Measurements from ENCODE around the gene PARD3. TPM values are rescaled to one million over a fixed set of nuclear protein-coding genes. Genes with fewer than 3 reads are reported as not detected.

Gene PARD3
- total RNA-seq, 1 donor from 2014 or later: 39.6 TPM

DNA sequence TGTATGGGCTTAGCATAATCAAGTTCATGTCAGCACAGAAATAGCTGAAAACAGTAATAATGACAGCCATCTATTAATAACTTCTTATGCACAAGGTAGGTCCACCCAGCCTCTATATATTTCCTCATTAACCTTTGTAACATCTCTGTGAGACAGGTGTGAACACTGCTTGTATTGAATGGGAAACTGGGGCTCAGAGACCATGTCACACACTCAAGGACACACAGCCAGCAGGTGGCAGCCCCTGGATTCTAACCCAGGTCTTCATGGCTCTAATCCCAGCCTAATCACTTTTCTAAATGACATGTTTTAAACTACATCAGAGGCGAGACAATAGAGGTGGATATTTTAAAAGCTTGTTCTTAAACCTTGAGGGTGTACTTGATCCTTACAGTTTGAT is 591.4 kb downstream of the PARD3 start:
- no peak for DNase-seq (ENCODE audit: low spot score)

DNA sequence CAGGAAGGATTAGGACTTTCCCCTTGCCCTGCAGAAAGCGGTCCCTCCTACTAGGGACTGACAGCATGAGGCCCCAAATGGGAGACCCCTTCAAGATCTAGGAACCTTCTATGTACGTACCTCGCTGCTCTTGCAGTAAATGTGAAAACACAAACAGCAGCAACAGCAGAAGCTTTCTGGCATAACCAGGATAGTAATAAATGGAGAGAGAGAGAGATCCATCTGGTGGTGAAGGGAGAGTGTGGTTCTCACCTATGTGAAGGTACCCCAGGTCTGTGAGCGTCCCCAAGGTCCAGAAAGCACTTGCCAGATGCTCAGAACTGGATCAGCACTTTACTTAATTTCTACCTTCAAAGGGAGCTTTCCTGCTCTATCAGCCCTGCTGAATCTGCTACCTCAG is 592.7 kb downstream of the PARD3 start:
- DNase-seq (ENCODE audit: low spot score): no peak

DNA sequence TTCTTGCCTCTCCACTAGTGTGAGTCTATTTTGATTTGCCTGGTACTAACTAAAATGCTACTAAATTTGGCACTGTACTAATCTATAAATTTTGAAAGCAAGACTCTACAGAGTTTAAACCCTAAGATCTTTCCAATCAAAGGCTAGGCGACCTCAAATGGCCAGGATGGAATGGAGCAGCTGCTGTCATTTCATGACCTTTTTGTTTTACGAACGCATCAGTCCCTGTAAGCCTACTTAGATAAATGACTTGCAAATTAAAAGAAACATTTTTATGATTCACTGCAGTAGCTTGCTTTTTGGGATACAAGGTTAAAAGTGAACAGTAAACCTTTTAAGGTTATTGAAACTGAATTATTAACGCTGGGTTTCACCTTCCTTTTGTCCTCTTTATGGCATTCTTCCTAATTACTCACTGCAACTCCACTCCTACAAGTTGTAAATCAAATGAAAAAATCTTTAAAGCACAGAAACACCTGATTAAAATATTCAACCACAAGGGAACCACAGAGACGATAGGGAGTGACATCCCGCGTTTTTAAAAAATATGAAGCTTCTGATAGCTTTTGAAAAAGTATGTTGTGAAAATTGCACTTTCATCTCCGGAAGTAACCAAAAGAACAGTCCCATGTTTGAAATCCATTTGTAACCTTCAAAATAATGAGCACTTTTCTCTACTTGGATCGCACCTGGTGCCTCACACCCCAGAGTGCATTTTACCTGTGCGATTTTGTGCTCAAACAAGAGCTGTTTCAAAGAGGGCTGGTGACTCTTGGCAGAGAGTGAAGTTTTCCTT is 595.1 kb downstream of the PARD3 start:
- no peak for DNase-seq (ENCODE audit: low spot score)

DNA sequence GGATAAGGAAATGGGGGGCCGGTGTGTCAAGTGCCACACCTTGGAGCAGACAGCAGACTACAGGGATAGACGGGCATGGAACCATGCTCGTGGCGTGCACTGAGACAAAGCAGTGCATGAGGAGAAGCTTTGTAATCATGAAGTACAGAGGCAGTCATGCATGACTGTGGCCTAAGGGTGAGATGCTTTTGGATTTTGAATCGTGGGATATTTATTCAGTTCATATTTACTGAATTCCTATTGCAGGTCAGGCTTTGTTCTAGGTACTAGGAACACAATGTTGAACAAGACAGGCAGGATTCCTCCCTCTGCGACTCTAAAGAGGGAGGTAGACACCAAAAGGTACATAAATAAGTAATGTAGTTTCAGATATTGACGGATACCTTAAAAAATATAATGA is 597.6 kb downstream of the PARD3 start:
- no peak for DNase-seq (ENCODE audit: low spot score)

DNA sequence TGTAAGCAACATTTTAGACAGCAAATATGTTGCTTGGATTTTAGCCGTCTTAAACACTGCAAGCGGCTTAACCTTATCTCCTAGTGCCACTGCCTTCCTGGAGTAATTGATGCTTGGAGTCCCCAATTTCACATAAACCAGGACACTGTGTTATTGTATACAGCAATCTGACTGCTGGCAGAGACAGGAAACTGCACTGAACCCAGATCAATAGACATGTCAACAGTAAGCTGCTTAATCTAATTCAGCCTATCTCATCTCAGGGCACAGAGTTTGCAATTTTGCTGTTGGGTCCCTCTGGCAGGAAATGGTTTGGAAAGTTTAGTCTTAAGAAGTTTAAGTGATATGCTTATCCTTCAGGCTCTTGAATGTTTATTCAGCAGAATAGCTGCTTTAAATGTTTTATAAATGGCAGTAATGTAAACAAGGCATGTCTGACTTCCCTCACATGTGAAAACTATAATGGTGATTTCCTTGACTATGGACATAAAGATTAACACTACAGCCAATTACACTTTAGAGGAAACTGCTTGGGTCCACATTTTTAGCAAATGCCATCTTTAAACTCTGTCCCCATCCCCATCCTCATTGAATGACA is 598.6 kb downstream of the PARD3 start:
- no peak for DNase-seq (ENCODE audit: low spot score)

DNA sequence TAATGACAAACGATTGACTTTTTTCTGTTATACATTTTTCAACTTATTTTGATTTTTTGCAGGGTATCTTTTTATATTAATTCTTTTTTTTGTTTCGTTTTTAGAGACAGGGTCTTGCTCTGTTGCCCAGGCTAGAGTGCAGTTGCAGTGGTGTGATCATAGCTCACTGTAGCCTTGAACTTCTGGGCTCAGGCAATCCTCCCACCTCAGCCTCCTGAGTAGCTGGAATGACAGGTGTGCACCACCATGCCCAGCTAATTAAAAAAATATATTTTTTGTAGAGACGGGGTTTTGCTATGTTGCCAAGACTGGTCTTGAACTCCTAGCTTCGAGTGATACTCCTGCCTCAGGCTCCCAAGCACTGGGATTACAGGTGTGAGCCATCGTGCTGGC is 601.3 kb downstream of the PARD3 start:
- DNase-seq (ENCODE audit: low spot score): no peak

DNA sequence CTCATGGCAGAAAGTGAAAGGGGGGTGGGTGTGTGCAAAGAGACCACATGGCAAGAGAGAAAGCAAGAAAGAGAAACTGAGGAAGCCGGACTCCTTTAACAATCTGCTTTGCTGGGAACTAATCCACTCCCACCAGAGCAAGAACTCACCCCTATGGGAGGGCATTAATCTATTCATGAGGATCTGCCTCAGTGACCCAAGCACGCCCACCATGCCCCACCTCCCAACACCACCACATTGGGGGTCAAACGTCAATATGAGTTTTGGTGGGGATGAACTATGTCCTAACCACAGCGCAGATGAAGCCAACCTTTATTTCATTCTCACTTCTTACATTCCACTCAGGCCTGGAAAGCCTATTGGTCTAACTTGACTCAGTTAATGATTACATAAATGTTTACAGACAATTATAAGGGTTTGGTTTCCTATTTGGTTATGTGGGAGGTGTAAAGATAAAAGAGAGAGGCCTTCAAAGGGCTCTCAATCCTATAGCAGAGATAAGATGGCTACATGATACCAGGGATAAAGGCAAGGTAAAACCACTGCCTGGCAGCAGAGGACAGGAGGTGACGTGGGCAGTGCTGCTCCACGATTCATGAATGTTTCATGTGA is 601.8 kb downstream of the PARD3 start:
- DNase-seq (ENCODE audit: low spot score): no peak

DNA sequence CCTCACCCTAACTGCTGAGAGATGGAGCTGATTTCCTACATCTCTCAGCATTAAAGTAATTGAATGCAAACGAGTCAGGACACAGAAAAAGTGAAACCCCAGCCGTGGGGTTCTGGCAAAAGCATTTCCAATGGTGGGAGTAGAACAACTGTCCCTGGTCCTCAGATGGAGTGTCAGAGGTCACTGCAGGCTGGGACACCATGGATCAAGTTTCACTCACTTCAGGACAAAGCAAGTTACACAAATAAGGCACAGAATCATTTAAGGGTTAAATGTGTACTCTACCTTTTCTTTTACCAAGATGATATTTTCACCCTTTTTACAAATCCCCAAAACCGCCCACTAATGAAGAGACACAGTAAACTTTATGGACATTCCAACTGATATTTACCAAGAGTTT is 607.8 kb downstream of the PARD3 start:
- DNase-seq (ENCODE audit: low spot score): no peak

DNA sequence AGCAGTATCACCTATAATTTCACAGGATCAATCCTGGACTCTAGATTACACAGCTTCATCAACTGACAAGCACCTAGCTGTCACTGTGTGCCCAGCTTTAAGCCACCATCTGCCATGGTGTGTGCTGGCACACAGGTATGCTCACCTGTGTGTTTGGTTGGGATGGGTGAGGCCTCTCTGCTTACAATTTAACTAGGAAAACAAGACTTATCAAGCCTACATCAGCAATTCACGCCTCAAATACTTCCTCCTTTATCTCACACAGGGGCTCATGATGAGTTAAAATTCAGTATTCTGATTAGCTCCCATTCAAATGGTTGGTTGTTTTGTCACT is 608.2 kb downstream of the PARD3 start:
- no peak for DNase-seq (ENCODE audit: low spot score)

DNA sequence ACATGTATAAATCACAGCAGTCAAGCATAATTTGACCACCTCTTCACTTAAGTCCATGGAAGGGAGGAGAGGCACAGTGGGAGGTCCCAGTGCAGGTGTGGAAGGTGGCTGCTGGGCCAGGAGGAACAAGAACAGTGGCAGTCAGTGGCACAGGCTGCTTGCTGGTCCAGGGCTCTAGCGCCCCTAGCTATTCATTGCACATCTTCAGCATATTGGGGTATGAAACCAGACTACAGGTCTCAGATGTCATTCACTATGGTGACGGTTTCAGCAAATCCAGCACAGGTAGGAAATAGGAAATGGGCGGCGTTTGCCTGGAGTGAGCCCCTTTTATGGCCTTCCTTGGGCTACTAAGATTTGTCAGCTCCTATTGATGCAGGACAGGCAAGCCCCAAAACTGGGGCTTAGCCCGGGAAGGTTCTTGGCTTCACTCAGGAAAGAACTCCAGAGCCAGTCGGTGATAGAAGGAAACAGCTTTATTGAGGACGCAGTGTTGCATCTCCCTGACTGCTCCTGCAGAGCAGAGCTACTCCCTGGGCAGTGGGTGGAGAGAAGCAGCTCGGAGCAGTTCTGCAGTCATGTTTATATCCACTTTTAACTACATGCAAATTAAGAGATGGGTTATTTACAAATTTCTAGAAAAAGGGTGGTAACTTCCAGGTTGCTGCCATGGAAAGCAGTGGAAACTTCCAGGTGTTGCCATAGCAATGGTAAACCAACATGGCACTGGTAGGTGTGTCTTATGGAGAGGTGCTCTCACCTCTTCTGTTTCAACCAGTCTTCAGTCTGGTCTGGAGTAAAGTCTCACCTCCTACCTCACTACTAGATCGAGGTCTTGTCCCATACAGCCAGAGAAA is 608.8 kb downstream of the PARD3 start:
- no peak for DNase-seq (ENCODE audit: low spot score)

DNA sequence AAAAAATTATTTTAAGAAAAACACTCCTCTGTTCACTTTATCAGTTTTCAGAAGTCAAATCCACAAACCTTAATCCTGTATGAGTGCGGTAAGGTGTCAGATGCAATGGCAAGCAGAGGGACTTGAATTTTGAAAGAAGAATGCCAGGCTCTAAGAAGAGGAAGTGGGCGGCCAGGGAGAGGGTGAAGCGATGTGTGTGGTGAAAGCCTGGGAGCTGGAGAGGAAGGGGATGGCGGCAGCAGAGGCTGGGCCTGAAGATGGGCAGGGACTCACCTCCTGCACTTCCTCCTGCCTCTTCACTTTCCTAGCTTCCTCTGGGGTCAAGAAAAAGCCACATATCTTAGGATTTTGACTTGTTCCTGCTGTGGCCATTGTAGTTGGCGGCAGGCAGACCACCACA is 609.6 kb downstream of the PARD3 start:
- no peak for DNase-seq (ENCODE audit: low spot score)

DNA sequence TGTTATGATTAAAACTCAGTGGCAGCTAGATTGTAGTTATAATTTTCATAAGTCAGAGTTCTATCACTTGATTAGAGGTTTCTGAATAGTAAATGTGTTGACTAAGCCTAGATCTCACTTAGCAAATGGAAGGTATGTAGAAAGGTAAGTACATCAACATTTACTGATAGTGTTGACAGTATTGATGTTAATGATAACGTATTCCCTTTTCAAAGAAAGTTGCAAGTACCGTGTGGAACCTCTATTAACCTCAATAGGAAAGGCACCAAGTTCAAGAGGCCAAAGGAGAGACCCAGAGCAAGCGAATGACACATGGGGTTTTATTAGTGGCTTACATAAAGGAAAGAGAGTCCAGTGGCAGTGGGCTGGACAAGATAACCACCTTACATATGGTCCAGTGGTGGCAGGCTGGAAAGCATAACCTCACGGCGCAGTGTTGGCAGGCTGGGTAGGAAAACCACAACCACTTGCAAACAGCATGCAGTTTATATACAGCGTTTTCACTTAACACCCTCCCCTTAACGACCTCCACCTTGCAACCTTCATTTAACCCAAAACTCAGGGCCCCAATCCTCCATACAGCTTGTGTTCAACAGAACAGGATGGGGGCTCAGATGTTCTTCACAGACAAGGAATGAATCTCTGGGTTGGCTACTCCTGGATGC is 611.0 kb downstream of the PARD3 start:
- DNase-seq (ENCODE audit: low spot score): no peak

DNA sequence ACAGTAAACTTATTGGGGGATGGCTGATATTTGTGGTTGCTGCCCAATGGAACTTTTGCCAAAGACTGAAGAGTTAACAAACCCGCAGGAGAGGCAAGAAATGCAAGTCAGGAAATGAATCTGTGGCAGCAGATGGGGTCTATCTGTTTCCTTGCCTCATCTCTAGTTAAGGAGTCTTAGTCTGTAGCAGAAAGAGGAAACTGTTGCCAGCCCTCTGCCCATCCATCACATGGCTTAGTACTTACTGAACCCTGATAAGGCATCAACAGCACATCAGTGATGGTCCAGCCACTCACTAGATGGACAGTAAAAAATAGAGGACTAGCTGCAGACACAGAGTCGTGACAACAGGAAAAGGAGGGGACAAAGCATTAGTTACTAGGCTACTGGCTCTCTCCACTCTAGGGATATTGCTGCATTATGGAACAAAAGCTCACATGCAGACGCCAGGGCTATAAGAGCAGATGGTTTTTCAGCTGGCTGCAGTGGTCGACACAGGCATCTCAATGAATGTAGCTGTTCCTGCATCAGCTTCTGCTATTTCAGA is 614.7 kb downstream of the PARD3 start:
- DNase-seq (ENCODE audit: low spot score): no peak

DNA sequence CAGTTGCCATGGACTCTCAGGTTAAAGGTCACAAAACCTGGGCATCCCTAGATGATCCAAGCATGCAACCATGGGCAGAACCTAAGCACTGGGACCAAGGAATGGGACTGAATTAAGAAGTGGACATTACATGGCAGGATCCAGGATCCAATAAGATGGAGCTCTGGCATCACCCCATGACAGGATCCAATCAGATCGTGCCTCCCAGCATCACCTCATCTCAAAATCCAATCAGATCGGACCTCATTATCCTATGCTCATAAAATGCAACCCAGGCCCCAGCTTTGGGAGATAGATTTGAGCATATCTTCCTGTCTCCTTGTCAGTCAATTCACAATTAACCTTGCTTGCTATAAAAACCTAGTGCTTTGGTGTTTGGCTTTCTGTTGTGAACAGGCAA is 616.1 kb downstream of the PARD3 start:
- no peak for DNase-seq (ENCODE audit: low spot score)

DNA sequence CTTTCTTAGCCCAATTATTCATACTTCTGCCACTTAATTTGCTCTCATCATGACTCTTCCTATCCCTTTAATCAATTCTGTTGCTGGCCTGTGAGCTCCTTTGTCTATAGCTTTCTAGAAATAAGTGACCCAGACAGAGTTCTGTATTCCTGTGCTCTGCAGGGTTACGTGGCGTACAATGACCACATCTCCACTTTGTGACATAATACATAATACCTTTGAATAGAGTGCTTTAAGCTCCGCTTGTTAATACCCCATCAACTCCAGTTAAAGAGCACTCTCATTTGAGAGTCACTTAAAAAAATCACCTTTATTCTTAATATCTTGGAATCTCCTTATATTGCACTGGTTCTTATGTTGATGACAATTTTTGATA is 619.0 kb downstream of the PARD3 start:
- DNase-seq (ENCODE audit: low spot score): no peak

DNA sequence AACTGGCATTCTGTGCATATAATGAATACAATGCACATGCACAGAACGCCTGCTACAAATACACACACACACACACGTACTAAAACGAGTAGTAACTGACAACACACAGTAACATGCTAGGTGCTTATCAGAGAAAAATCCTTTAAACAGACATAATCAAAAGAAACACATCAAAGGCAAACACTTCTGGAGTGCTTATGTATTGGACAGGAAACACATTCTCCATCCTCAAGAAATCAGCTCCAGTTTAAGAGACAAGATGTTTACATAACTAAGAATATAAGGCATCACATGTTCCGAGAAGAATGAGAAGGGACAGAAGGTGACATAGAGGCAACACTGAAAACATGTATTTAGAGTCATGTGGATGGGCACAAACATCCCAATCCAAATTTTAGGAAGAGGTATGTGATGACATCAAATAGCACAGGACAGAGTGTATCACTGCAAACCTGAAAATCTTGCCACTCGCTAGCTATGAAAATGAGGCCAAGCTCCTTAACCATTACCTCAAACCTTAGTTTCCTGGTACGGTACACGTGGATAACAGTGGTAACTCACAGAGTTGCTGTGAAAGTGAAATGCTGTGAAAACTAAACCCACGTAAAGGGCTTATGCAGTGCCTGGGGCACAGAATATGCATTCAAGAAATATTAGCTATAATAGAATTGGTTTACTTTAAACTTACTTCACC is 619.6 kb downstream of the PARD3 start:
- DNase-seq (ENCODE audit: low spot score): no peak

DNA sequence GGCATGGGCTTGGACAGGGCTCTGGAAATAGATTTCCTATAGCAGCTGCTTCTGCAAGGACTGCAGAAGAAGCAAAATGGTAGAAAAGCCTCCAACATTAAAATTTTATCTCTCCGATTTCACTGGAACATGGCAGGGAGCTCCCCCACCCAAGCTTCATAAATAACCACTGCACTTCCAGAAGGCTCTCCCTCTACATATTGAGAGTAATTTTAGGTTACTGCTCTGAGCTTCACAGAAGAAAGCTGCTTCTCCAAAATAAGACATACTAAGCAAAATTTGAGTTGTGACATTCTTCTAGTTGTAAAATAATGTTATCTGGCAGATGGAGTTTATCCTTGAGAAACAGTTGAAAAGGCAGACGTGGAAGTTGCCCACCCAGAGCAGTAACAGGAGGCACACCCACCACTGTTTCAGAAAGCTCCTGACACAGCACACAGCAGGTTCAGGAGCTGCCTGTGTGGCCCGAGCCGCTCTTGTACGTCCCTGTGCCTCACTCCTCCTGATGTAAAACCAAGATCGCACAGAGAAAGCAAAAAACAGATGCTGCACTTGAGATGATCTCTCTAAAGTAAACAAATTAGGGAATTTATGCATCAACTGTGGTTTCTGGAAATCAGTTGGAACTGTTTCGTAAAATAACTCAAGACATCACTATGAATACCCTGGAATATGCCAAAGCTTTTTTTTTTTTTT is 621.0 kb downstream of the PARD3 start:
- DNase-seq (ENCODE audit: low spot score): peak; percentile 22

DNA sequence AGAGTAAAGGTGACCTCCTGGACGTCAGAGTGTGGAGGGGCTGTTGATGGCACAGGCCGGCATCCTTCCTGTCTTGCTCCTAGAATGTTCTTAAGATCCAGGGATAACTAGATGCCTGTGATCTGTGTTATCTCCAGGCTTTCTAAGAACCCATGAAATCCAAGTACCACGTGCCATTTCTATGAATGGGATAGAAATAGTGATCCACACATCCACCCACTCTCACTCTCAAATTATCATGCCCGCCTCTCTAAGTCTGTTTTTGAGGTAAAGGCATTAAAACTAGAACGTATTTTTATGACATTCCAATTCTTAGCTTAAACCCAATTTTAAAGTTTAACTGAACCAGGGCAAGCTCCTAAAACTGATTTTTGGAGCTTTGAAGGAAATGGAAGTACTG is 622.5 kb downstream of the PARD3 start:
- DNase-seq (ENCODE audit: low spot score): no peak

DNA sequence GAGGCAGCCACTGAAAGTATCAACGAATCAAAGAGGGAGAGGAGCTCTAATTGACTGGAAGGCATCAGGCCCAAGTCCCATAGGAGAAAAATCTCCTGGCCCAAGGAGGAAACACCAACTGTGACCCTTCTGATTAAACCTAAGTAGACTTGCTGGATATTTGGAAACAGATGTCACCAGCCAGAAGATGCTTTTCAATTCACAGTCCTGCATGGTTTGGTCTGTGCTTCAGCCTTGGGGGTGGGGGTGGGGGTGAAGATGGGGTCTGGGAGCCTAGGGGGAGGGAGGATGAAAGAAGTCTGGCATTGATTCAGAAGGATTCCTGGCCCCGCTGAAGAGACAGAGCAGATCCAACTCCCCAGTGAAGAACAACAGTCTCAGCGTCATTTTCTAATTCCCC is 623.7 kb downstream of the PARD3 start:
- DNase-seq (ENCODE audit: low spot score): no peak

DNA sequence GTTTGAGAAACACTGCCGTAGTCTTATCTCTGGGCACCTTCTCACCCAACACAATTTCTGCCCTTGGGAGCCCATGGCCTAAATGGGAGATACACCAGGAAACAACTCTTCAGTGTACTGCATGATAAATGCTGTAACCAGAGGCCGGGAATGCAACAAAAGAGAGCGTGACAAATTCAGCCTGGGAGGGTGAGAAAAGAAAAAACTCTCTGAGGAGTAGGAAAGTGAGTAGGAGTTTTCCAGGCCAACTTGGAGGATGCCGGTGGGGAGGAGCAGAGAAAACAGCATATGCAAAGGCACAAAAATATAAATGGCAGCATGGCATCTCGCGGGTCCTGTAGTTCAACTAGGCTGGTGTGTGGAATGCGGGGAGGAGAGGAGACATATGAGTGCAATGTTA is 624.5 kb downstream of the PARD3 start:
- no peak for DNase-seq (ENCODE audit: low spot score)

DNA sequence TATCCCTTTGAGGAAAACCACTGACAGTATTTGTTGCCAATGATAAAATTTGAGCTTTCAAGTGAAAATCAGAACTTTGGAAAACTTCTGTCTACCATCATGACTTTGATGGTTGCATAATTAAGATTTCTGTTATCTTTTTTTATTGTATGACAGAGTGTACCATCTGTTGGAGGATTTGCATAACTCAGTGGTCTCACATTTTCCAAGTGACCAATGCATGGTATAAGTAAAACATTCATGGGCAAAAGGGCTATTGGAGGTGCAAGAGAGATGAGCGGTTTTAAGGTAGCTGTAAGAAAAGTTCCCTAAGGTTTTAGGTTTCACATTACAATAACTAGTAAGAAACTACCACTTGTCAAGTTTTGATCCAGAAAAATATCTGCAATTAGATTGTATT is 625.3 kb downstream of the PARD3 start:
- DNase-seq (ENCODE audit: low spot score): no peak

All from mucosa of gallbladder (tissue), 1 donor.